HCT116 (cell line): ENCODE measurements around the gene PALM2AKAP2. TPM values are rescaled to one million over a fixed set of nuclear protein-coding genes. Genes with fewer than 3 reads are reported as not detected.
A peak's percentile ranks its signal among the peaks of the same experiment; 100 is the strongest.

Experiments
- ATAC-seq: fragments of 200-7000 bp; cut with Tn5 transposase; 2 replicates; pipeline ENCODE4 v1.9.1; 2020; ENCODE audit warnings: mild to moderate bottlenecking, moderate library complexity
- BruUV-seq: library from RNA; stranded (reverse); fragments of 400-500 nt; replicated peaks from 2 replicates; lab custom pipeline; 2021; lab: Mats Ljungman, UMichigan
- CTCF ChIA-PET: fragments of 300-600 bp; sonication (Branson Sonifier 250); formaldehyde crosslinking; loops from one replicate; lab custom pipeline; 2021; ENCODE audit warnings: antibody characterized with exemption; lab: Charles Lee
- POLR2A ChIA-PET: fragments of 300-600, 350-600 bp; sonication (Branson Sonifier 250); formaldehyde crosslinking; loops from one replicate; lab custom pipeline; 2021; ENCODE audit warnings: antibody characterized with exemption; lab: Charles Lee
- RAD21 ChIA-PET, 2 experiments: fragments of 300-600 bp; sonication (Branson Sonifier 250); formaldehyde crosslinking; loops; one replicate each; lab custom pipeline; 2023; ENCODE audit warnings: low total read pairs in 2 of 2; ENCODE audit not compliant: uncharacterized antibody in 2 of 2, unreplicated experiment in 2 of 2, low non-redundant PET in 1 of 2; lab: Charles Lee
- DNase-seq: peaks from one replicate; pipeline ENCODE4 v3.0.0-alpha.2; 2010; ENCODE audit warnings: low read depth, low spot score
- H2AFZ ChIP-seq: fragments of 200-600 bp; shearing (Covaris generic), sonication (generic); 2 replicates; pipeline ENCODE4 v1.6.1; 2017; ENCODE audit warnings: low read depth, mixed run types, mixed read lengths, antibody characterized with exemption, low read length; ENCODE audit not compliant: poor library complexity, severe bottlenecking
- H3K27ac ChIP-seq: 2 replicates; pipeline ENCODE4 v1.5.1; 2012; ENCODE audit warnings: low read depth, low read length
- H3K27me3 ChIP-seq: fragments of 200-600 bp; sonication (generic); 2 replicates; pipeline ENCODE4 v1.6.1; 2016; ENCODE audit warnings: mixed run types, low read length, mixed read lengths; ENCODE audit not compliant: insufficient read depth
- H3K36me3 ChIP-seq, 2 experiments: fragments of 200-500 bp in 1 of 2; fragments of 200-600 bp in 1 of 2; sonication (Bioruptor generic) in 1 of 2; sonication (generic) in 1 of 2; 2 replicates each; pipeline versions ENCODE4 v1.5.1 to v1.6.1; 2014 to 2016; ENCODE audit warnings: low read length in 2 of 2, inconsistent platforms in 1 of 2, mixed read lengths in 1 of 2, mixed run types in 1 of 2; ENCODE audit not compliant: insufficient read depth in 2 of 2, control insufficient read depth in 1 of 2
- H3K4me1 ChIP-seq, 2 experiments: fragments of 200-600 bp in 1 of 2; sonication (generic) in 1 of 2; 2 replicates each; pipeline versions ENCODE4 v1.5.1 to v1.6.1; 2012 to 2017; ENCODE audit warnings: low read length in 2 of 2, inconsistent platforms in 1 of 2, mild to moderate bottlenecking in 1 of 2, mixed read lengths in 1 of 2, mixed run types in 1 of 2, moderate library complexity in 1 of 2; ENCODE audit not compliant: insufficient read depth in 2 of 2, control insufficient read depth in 1 of 2
- H3K4me2 ChIP-seq: fragments of 200-600 bp; sonication (generic); 2 replicates; pipeline ENCODE4 v1.6.1; 2017; ENCODE audit warnings: mixed run types, low read length, mixed read lengths
- H3K4me3 ChIP-seq, 2 experiments: fragments of 200-600 bp in 1 of 2; sonication (generic) in 1 of 2; replicated peaks in 1 of 2; 2 replicates each; pipeline ENCODE4 v1.5.1; 2011 to 2016; ENCODE audit warnings: low read length in 2 of 2, control low read depth in 1 of 2, low read depth in 1 of 2, mild to moderate bottlenecking in 1 of 2, mixed read lengths in 1 of 2, mixed run types in 1 of 2
- H3K79me2 ChIP-seq: fragments of 200-600 bp; sonication (generic); 2 replicates; pipeline ENCODE4 v1.6.1; 2017; ENCODE audit warnings: mild to moderate bottlenecking, mixed run types, low read length, moderate library complexity, mixed read lengths; ENCODE audit not compliant: insufficient read depth
- H3K9ac ChIP-seq: fragments of 200-600 bp; sonication (generic); 2 replicates; pipeline ENCODE4 v1.6.1; 2016; ENCODE audit warnings: low read length, mixed read lengths
- H3K9me2 ChIP-seq: fragments of 200-600 bp; sonication (generic), shearing (Covaris generic); 2 replicates; pipeline ENCODE4 v1.6.1; 2017; ENCODE audit warnings: mixed run types, mild to moderate bottlenecking, moderate library complexity; ENCODE audit not compliant: insufficient read depth
- H3K9me3 ChIP-seq, 2 experiments: fragments of 200-500 bp in 1 of 2; fragments of 200-600 bp in 1 of 2; sonication (Bioruptor generic) in 1 of 2; sonication (generic) in 1 of 2; 2 replicates each; pipeline ENCODE4 v1.6.1; 2014 to 2017; ENCODE audit warnings: low read length in 2 of 2, mixed read lengths in 2 of 2, inconsistent platforms in 1 of 2, low read depth in 1 of 2, mild to moderate bottlenecking in 1 of 2, mixed run types in 1 of 2, moderate library complexity in 1 of 2; ENCODE audit not compliant: control insufficient read depth in 1 of 2, insufficient read depth in 1 of 2
- H4K20me1 ChIP-seq: fragments of 200-600 bp; sonication (generic), shearing (Covaris generic); 2 replicates; pipeline ENCODE4 v1.6.1; 2017; ENCODE audit warnings: mixed run types, mild to moderate bottlenecking, moderate library complexity; ENCODE audit not compliant: insufficient read depth
- CBX3 ChIP-seq: IDR thresholded peaks from 2 replicates; pipeline ENCODE4 v1.6.1; 2012; ENCODE audit warnings: low read depth
- CEBPB ChIP-seq: IDR thresholded peaks from 2 replicates; pipeline ENCODE4 v1.6.1; 2012; ENCODE audit warnings: low read depth
- EGR1 ChIP-seq: IDR thresholded peaks from 2 replicates; pipeline ENCODE4 v1.6.1; 2012; ENCODE audit warnings: low read depth
- FOSL1 ChIP-seq: IDR thresholded peaks from 2 replicates; pipeline ENCODE4 v1.6.1; 2012; ENCODE audit warnings: low read depth
- JUND ChIP-seq: IDR thresholded peaks from 2 replicates; pipeline ENCODE4 v1.6.1; 2012
- MAX ChIP-seq: IDR thresholded peaks from 2 replicates; pipeline ENCODE4 v1.6.1; 2012
- POLR2AphosphoS5 ChIP-seq: IDR thresholded peaks from 2 replicates; pipeline ENCODE4 v1.6.1; 2011; ENCODE audit warnings: mild to moderate bottlenecking, low read depth, low read length, moderate library complexity
- SP1 ChIP-seq: IDR thresholded peaks from 2 replicates; pipeline ENCODE4 v1.6.1; 2012; ENCODE audit warnings: low read depth
- SRF ChIP-seq: IDR thresholded peaks from 2 replicates; pipeline ENCODE4 v1.6.1; 2012; ENCODE audit warnings: low read depth
- TCF7L2 ChIP-seq: IDR thresholded peaks from 2 replicates; pipeline ENCODE4 v1.7.0; 2011; ENCODE audit warnings: borderline replicate concordance, inconsistent platforms; ENCODE audit not compliant: insufficient read depth, insufficient read length; ENCODE audit errors: extremely low read depth
- ZBTB33 ChIP-seq: IDR thresholded peaks from 2 replicates; pipeline ENCODE4 v1.6.1; 2011; ENCODE audit warnings: mild to moderate bottlenecking, low read length, moderate library complexity; ENCODE audit not compliant: insufficient replicate concordance; ENCODE audit errors: extremely low read depth
- ZFX ChIP-seq: fragments of 450-650 bp; IDR thresholded peaks from 2 replicates; pipeline ENCODE4 v1.6.1; 2017
- intact Hi-C: fragments of 100-400 bp; cut with micrococcal nuclease; formaldehyde crosslinking; loops from 2 replicates; pipeline ENCODE4 v1.10.0; 2022
- total RNA-seq: library from RNA; stranded (reverse); gene quantifications from one replicate; pipeline ENCODE4 v1.2.1, GENCODE V29; 2021; ENCODE audit not compliant: unreplicated experiment
- TF ChIP-seq, protein P1 (sequence below): IDR thresholded peaks from 2 replicates; pipeline ENCODE4 v1.6.1; 2012

Gene PALM2AKAP2
- total RNA-seq, 1 experiment from 2014 or later = 0.34 TPM

- intact Hi-C loops = no loop called here
- H3K9me3 ChIP-seq = no peaks in the 10 kb centered on the region
- peaks cover 4 to 28% of the 10 kb centered on the region in 2 experiments for H3K4me1 ChIP-seq
- no peaks in the 10 kb centered on the region for H3K79me2 ChIP-seq
- no peak overlapping the region for H3K27ac ChIP-seq
- no peaks in the 10 kb centered on the region for H4K20me1 ChIP-seq
- peak; percentile 26 for DNase-seq
- no TSS peak for BruUV-seq
- H3K4me3 ChIP-seq = no peak overlapping the region
- ATAC-seq = peak; percentile 24; the same call in 1 of the 2 replicates
- TF ChIP-seq SRF = no peak
- peak; percentile 23; the same call in 1 of the 2 replicates for TF ChIP-seq POLR2AphosphoS5
- peak; percentile 30 for TF ChIP-seq TCF7L2
- TF ChIP-seq CBX3 = 0 out of 2 replicates have a peak, but pooled peaks have one; percentile 31
- no peak for TF ChIP-seq ZBTB33
- no peak for TF ChIP-seq ZFX
- no peak for TF ChIP-seq MAX
- peak; percentile 62 for TF ChIP-seq CEBPB
- peak; percentile 60; the same call in 1 of the 2 replicates for TF ChIP-seq FOSL1
- TF ChIP-seq JUND = peak; percentile 72
- TF ChIP-seq SP1 = peak; percentile 68
- TF ChIP-seq, protein P1, sequence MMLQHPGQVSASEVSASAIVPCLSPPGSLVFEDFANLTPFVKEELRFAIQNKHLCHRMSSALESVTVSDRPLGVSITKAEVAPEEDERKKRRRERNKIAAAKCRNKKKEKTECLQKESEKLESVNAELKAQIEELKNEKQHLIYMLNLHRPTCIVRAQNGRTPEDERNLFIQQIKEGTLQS = peak; percentile 69
- TF ChIP-seq EGR1 = no peak
- H3K36me3 ChIP-seq = no peaks in the 10 kb centered on the region
- H3K9me2 ChIP-seq = no peaks in the 10 kb centered on the region
- ChIA-PET POLR2A (no interaction called here), CTCF (interaction anchor here (0.8 to 4.3 kb wide), 4 partner anchors 10 to 242 kb away, joined by 3 to 29 read pairs (median 7); no protein-coding TSS in a partner anchor), RAD21 (no interaction called here)
- no peak overlapping the region for H2AFZ ChIP-seq
- H3K4me2 ChIP-seq = peak overlapping the region; percentile 13; the same call in 1 of the 2 replicates
- H3K27me3 ChIP-seq = no peaks in the 10 kb centered on the region
- H3K9ac ChIP-seq = no peak overlapping the region
Observed at GRCh38 chr9:109816490-109816889, 36.5 kb downstream of the PALM2AKAP2 start.
